HepG2 (cell line): Measurements from ENCODE around the gene BPIFB6. TPM values are rescaled to one million over a fixed set of nuclear protein-coding genes. Genes with fewer than 3 reads are reported as not detected.

Experiments used
- ATF6 ChIP-seq: sonication (generic); formaldehyde crosslinking; conservative IDR thresholded peaks from 2 replicates; pipeline ENCODE4 v1.4.0; 2020; ENCODE audit warnings: missing genetic modification reagents
- BRD4 ChIP-seq: sonication (generic); formaldehyde crosslinking; IDR thresholded peaks from 2 replicates; pipeline ENCODE4 v1.4.0; 2020; ENCODE audit warnings: missing genetic modification reagents
- EP300 ChIP-seq, 3 experiments: sonication (generic) in 1 of 3; formaldehyde crosslinking in 1 of 3; IDR thresholded peaks; 2 replicates each; pipeline versions ENCODE4 v1.5.1 to v1.6.1; 2011 to 2020; ENCODE audit warnings: low read depth in 2 of 3, low read length in 2 of 3, borderline replicate concordance in 1 of 3, improper control_type of control experiment in 1 of 3, mild to moderate bottlenecking in 1 of 3, missing genetic modification reagents in 1 of 3, moderate library complexity in 1 of 3
- ETV5 ChIP-seq: IDR thresholded peaks from 2 replicates; pipeline ENCODE4 v1.6.1; 2018; ENCODE audit warnings: missing biosample characterization, missing genetic modification reagents, inconsistent platforms, borderline replicate concordance
- HMGXB3 ChIP-seq: sonication (generic); formaldehyde crosslinking; IDR thresholded peaks from 2 replicates; pipeline ENCODE4 v1.4.0; 2020; ENCODE audit warnings: missing genetic modification reagents, borderline replicate concordance
- HNF1A ChIP-seq, 2 experiments: sonication (generic) in 1 of 2; formaldehyde crosslinking in 1 of 2; IDR thresholded peaks; 2 replicates each; pipeline versions ENCODE4 v1.4.0 to v1.6.1; 2016 to 2020; ENCODE audit warnings: borderline replicate concordance in 1 of 2, low read depth in 1 of 2, mild to moderate bottlenecking in 1 of 2, missing genetic modification reagents in 1 of 2
- TARDBP ChIP-seq: sonication (generic); formaldehyde crosslinking; IDR thresholded peaks from 2 replicates; pipeline ENCODE4 v1.8.0; 2022; ENCODE audit warnings: mild to moderate bottlenecking, missing genetic modification reagents
- ZC3H13 ChIP-seq: sonication (generic); formaldehyde crosslinking; IDR thresholded peaks from 2 replicates; pipeline ENCODE4 v1.8.1; 2023; ENCODE audit warnings: mild to moderate bottlenecking, missing genetic modification reagents, moderate library complexity
- ZFP36L1 ChIP-seq: sonication (generic); formaldehyde crosslinking; IDR thresholded peaks from 2 replicates; pipeline ENCODE4 v1.8.0; 2022; ENCODE audit warnings: mild to moderate bottlenecking, missing genetic modification reagents, moderate library complexity
- ZNF12 ChIP-seq: sonication (generic); formaldehyde crosslinking; IDR thresholded peaks from 2 replicates; pipeline ENCODE4 v1.5.0; 2020; ENCODE audit warnings: missing genetic modification reagents
- ZNF768 ChIP-seq: sonication (generic); formaldehyde crosslinking; IDR thresholded peaks from 2 replicates; pipeline ENCODE4 v1.4.0; 2020; ENCODE audit warnings: missing genetic modification reagents
- polyA plus RNA-seq, 8 experiments: library from polyadenylated mRNA; depleted of rRNA in 3 of 8; stranded (reverse) in 7 of 8; unstranded in 1 of 8; fragments of >200 nt; fragmentation: Illumina TruSeq in 4 of 8; extraction: Trizol in 4 of 8; gene quantifications; 2 replicates each; pipeline versions ENCODE4 v1.2.1 to v1.2.3, GENCODE V29; 2011 to 2016; ENCODE audit warnings: low read depth in 4 of 8, missing spikeins in 1 of 8, mixed read lengths in 1 of 8; ENCODE audit not compliant: insufficient read depth in 1 of 8
- total RNA-seq, 5 experiments: library from RNA; depleted of rRNA; stranded (reverse); fragments of >200 nt; fragmentation: Illumina TruSeq; extraction: Trizol; gene quantifications; 2 replicates each; pipeline ENCODE4 v1.2.3, GENCODE V29; 2016; ENCODE audit warnings: low read depth in 1 of 5
- TF ChIP-seq, protein P1 (sequence below): sonication (generic); formaldehyde crosslinking; IDR thresholded peaks from 2 replicates; pipeline ENCODE4 v1.8.0; 2022; ENCODE audit warnings: missing genetic modification reagents, mild to moderate bottlenecking, inconsistent platforms, borderline replicate concordance

BPIFB6 gene
- total and polyA plus RNA-seq, 2 of the 13 experiments (the other 11 are each of a cell fraction or from before 2014, with no cell fraction given): 0.13 to 1.7 TPM

DNA sequence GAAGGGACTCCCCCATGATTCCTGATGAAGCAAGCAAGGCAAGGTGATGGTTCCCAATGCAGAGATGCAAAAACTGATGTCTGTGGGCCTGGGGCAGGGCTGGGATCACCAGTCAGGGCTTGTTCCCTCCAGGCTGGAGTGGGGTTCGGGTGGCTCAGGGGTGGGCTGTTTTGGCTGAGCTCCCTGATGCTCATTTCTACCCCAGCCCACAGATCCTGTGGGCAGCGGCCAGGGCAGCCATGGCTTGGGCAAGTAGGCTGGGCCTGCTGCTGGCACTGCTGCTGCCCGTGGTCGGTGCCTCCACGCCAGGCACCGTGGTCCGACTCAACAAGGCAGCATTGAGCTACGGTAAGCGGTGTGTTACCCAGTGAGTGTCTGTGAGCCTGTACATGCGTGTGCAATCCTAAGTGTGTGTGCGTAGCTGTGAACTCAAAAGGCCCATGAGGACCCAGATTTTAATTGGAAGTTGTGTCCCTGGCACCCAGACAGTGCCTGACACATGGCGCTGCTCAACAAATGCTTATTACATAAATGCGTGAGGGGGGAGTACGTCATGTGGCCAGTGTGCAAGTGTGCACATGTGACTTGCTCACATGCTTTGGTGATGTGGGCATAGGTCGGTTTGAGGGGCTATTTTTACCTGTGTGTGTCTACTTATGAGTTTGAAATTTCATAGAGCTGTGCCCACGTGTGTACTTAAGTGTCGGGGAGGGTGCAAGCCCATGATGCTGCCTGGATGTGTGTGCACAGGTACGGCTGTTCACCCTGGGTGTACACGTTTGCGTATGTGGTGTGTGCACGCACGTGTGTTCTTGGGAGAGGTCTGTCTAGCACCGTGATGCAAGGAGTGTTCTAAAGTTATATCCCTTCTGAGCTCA is 22.9 kb upstream of the BPIFB6 start (continued):
- TF ChIP-seq HNF1A (IDR thresholded peaks at IDR 0.05; ENCODE audit: low read depth) (no peak), HNF1A (CRISPR knock-in tag; IDR thresholded peaks at IDR 0.05; ENCODE audit: borderline replicate concordance) (no peak), TARDBP (CRISPR knock-in tag) (peak; percentile 53; the same call in 1 of the 2 replicates), EP300 (IDR thresholded peaks at IDR 0.05; ENCODE audit: low read depth in 2 of 2, low read length in 2 of 2) (no peak), EP300 (CRISPR knock-in tag; IDR thresholded peaks at IDR 0.05; ENCODE audit: borderline replicate concordance) (peak; percentile 18; the same call in 1 of the 2 replicates), BRD4 (CRISPR knock-in tag) (peak; percentile 91), ZFP36L1 (CRISPR knock-in tag) (no peak), ZNF768 (CRISPR knock-in tag) (peak; percentile 63; the same call in 1 of the 2 replicates), ZNF12 (no peak; the same call in 1 of the 2 replicates), ETV5 (CRISPR knock-in tag) (0 out of 2 replicates have a peak, but pooled peaks have one; percentile 19), ZC3H13 (CRISPR knock-in tag) (peak; percentile 87; the same call in 1 of the 2 replicates), HMGXB3 (CRISPR knock-in tag) (no peak; the same call in 1 of the 2 replicates), ATF6 (0 out of 2 replicates have a peak, but pooled peaks have one; percentile 45)
- TF ChIP-seq, protein P1, sequence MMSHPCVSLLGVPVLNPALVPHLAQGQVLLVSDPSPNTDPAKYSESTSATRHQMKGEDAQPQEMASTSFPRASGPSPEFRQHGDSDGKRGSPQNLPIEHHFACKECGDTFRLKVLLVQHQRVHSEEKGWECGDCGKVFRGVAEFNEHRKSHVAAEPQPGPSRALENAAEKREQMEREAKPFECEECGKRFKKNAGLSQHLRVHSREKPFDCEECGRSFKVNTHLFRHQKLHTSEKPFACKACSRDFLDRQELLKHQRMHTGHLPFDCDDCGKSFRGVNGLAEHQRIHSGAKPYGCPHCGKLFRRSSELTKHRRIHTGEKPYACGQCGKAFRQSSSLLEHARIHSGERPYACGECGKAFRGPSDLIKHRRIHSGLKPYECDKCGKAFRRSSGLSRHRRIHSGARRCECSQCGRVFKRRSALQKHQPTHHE: 0 out of 2 replicates have a peak, but pooled peaks have one; percentile 25
